HepG2 (cell line): ENCODE results near the gene WWC1. TPM values are rescaled to one million over a fixed set of nuclear protein-coding genes. Genes with fewer than 3 reads are reported as not detected.
A peak's percentile ranks its signal among the peaks of the same experiment; 100 is the strongest.

Experiments used
- ASH2L ChIP-seq: fragments of 300-600, 200-600 bp; sonication (generic); IDR thresholded peaks from 2 replicates; pipeline ENCODE4 v1.7.0; 2017; ENCODE audit warnings: low read depth, mild to moderate bottlenecking, moderate library complexity, mixed read lengths, low read length; ENCODE audit not compliant: insufficient read length
- CENPX ChIP-seq: sonication (generic); formaldehyde crosslinking; IDR thresholded peaks from 2 replicates; pipeline ENCODE4 v1.9.0; 2021; ENCODE audit warnings: mild to moderate bottlenecking, missing genetic modification reagents, moderate library complexity
- DNMT1 ChIP-seq: sonication (generic); formaldehyde crosslinking; IDR thresholded peaks from 2 replicates; pipeline ENCODE4 v1.5.1; 2020; ENCODE audit warnings: mild to moderate bottlenecking, missing genetic modification reagents
- ELF4 ChIP-seq: sonication (generic); formaldehyde crosslinking; IDR thresholded peaks from 2 replicates; pipeline ENCODE4 v1.5.0; 2020; ENCODE audit warnings: missing genetic modification reagents, mild to moderate bottlenecking, moderate library complexity, borderline replicate concordance
- FOSL2 ChIP-seq: sonication (generic); formaldehyde crosslinking; IDR thresholded peaks from 2 replicates; pipeline ENCODE4 v1.4.0; 2020; ENCODE audit warnings: missing genetic modification reagents
- GATA4 ChIP-seq: sonication (generic); IDR thresholded peaks from 2 replicates; pipeline ENCODE4 v1.6.1; 2016; ENCODE audit warnings: antibody characterized with exemption, low read depth, borderline replicate concordance
- HHEX ChIP-seq: IDR thresholded peaks from 2 replicates; pipeline ENCODE4 v1.6.1; 2016; ENCODE audit warnings: control low read depth
- MBNL3 ChIP-seq: fragments of 250-450 bp; sonication (Bioruptor Pico); conservative IDR thresholded peaks from 2 replicates; pipeline ENCODE4 v1.8.0; 2022; ENCODE audit warnings: mild to moderate bottlenecking, inconsistent platforms
- NCOA2 ChIP-seq: sonication (generic); formaldehyde crosslinking; IDR thresholded peaks from 2 replicates; pipeline ENCODE4 v1.8.0; 2022; ENCODE audit warnings: inconsistent platforms
- SOX5 ChIP-seq: IDR thresholded peaks from 2 replicates; pipeline ENCODE4 v1.6.1; 2016; ENCODE audit warnings: borderline replicate concordance
- ZBED4 ChIP-seq: sonication (generic); formaldehyde crosslinking; IDR thresholded peaks from 2 replicates; pipeline ENCODE4 v1.4.0; 2020; ENCODE audit warnings: missing genetic modification reagents, borderline replicate concordance
- ZBTB25 ChIP-seq: IDR thresholded peaks from 2 replicates; pipeline ENCODE4 v1.6.1; 2018; ENCODE audit warnings: missing genetic modification reagents
- ZNF326 ChIP-seq: sonication (generic); formaldehyde crosslinking; IDR thresholded peaks from 2 replicates; pipeline ENCODE4 v1.4.0; 2020; ENCODE audit warnings: missing genetic modification reagents, borderline replicate concordance
- ZNF333 ChIP-seq: sonication (generic); formaldehyde crosslinking; IDR thresholded peaks from 2 replicates; pipeline ENCODE4 v1.4.0; 2020; ENCODE audit warnings: mild to moderate bottlenecking, missing genetic modification reagents, borderline replicate concordance
- polyA plus RNA-seq, 8 experiments: library from polyadenylated mRNA; depleted of rRNA in 3 of 8; stranded (reverse) in 7 of 8; unstranded in 1 of 8; fragments of >200 nt; fragmentation: Illumina TruSeq in 4 of 8; extraction: Trizol in 4 of 8; gene quantifications; 2 replicates each; pipeline versions ENCODE4 v1.2.1 to v1.2.3, GENCODE V29; 2011 to 2016; ENCODE audit warnings: low read depth in 4 of 8, missing spikeins in 1 of 8, mixed read lengths in 1 of 8; ENCODE audit not compliant: insufficient read depth in 1 of 8
- total RNA-seq, 5 experiments: library from RNA; depleted of rRNA; stranded (reverse); fragments of >200 nt; fragmentation: Illumina TruSeq; extraction: Trizol; gene quantifications; 2 replicates each; pipeline ENCODE4 v1.2.3, GENCODE V29; 2016; ENCODE audit warnings: low read depth in 1 of 5
- TF ChIP-seq, protein P1 (sequence below): sonication (generic); formaldehyde crosslinking; IDR thresholded peaks from 2 replicates; pipeline ENCODE4 v1.4.0; 2020; ENCODE audit warnings: missing genetic modification reagents, low read depth, mild to moderate bottlenecking, borderline replicate concordance
- TF ChIP-seq, protein P2 (sequence below): sonication (generic); formaldehyde crosslinking; IDR thresholded peaks from 2 replicates; pipeline ENCODE4 v1.9.0; 2022; ENCODE audit warnings: low read depth, missing genetic modification reagents
- TF ChIP-seq, protein P3 (sequence below): IDR thresholded peaks from 2 replicates; pipeline ENCODE4 v1.6.1; 2016
- TF ChIP-seq, protein P4 (sequence below): sonication (generic); formaldehyde crosslinking; conservative IDR thresholded peaks from 2 replicates; pipeline ENCODE4 v1.8.0; 2022; ENCODE audit warnings: mild to moderate bottlenecking, moderate library complexity, missing genetic modification reagents

The WWC1 gene
- total and polyA plus RNA-seq, 2 of the 13 experiments (the other 11 are each of a cell fraction or from before 2014, with no cell fraction given), result 8.3 to 17.9 TPM

DNA sequence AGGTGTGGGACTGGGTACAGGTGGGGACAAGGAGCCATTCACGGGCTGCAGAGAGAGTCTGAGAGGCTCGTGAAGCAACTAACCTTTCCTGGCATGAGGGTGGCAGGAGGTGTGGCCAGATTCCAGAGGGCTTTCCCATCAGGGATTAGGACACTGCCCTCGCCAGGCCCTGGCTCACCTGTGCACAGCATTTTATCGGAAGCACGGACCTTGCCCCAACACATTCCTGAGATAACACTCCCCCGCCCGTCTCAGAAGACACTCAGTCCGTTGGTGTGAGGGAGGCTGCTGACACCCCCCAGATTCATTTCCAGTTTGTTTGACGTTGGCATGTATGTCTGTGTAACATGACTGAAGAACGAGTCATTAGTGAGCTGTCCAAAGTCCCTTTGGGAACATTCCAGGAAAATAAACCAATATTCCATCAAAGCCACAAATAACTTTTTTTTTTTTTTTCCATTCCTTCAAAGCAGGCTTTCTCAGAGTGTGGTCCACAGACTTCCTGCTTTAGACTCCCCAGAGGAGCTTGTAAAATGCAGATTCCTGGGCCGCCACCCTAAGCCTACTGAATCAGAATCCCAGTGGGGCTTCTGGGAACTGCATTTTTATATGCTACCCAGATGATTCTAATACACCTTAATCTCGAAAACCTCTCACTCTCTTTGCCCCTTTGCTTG is 23.4 kb downstream of the WWC1 start (continued):
- TF ChIP-seq ZBED4 (CRISPR knock-in tag), result no peak
- no peak for TF ChIP-seq ZNF333 (CRISPR knock-in tag)
- TF ChIP-seq ELF4 (CRISPR knock-in tag), result 0 out of 2 replicates have a peak, but pooled peaks have one; percentile 24
- TF ChIP-seq DNMT1 (CRISPR knock-in tag), result no peak
- peak; percentile 68 for TF ChIP-seq ASH2L
- peak; percentile 93 for TF ChIP-seq FOSL2 (CRISPR knock-in tag)
- TF ChIP-seq HHEX (CRISPR knock-in tag), result no peak
- TF ChIP-seq SOX5 (CRISPR knock-in tag), result peak; percentile 66
- TF ChIP-seq, protein P1, sequence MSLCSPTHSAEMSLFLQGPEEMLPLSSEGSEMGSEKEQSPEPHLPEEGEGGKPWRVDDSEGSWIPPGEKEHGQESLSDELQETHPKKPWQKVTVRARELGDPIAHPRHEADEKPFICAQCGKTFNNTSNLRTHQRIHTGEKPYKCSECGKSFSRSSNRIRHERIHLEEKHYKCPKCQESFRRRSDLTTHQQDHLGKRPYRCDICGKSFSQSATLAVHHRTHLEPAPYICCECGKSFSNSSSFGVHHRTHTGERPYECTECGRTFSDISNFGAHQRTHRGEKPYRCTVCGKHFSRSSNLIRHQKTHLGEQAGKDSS (CRISPR knock-in tag), result 0 out of 2 replicates have a peak, but pooled peaks have one; percentile 76
- TF ChIP-seq GATA4, result no peak
- no peak for TF ChIP-seq CENPX
- no peak for TF ChIP-seq ZNF326 (CRISPR knock-in tag)
- TF ChIP-seq, protein P2, sequence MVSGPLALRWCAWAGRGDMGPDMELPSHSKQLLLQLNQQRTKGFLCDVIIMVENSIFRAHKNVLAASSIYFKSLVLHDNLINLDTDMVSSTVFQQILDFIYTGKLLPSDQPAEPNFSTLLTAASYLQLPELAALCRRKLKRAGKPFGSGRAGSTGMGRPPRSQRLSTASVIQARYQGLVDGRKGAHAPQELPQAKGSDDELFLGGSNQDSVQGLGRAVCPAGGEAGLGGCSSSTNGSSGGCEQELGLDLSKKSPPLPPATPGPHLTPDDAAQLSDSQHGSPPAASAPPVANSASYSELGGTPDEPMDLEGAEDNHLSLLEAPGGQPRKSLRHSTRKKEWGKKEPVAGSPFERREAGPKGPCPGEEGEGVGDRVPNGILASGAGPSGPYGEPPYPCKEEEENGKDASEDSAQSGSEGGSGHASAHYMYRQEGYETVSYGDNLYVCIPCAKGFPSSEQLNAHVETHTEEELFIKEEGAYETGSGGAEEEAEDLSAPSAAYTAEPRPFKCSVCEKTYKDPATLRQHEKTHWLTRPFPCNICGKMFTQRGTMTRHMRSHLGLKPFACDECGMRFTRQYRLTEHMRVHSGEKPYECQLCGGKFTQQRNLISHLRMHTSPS (CRISPR knock-in tag), result peak; percentile 75
- peak; percentile 58; the same call in 1 of the 2 replicates for TF ChIP-seq ZBTB25 (CRISPR knock-in tag)
- TF ChIP-seq NCOA2, result peak; percentile 81
- TF ChIP-seq, protein P3, sequence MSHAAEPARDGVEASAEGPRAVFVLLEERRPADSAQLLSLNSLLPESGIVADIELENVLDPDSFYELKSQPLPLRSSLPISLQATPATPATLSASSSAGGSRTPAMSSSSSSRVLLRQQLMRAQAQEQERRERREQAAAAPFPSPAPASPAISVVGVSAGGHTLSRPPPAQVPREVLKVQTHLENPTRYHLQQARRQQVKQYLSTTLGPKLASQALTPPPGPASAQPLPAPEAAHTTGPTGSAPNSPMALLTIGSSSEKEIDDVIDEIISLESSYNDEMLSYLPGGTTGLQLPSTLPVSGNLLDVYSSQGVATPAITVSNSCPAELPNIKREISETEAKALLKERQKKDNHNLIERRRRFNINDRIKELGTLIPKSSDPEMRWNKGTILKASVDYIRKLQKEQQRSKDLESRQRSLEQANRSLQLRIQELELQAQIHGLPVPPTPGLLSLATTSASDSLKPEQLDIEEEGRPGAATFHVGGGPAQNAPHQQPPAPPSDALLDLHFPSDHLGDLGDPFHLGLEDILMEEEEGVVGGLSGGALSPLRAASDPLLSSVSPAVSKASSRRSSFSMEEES, result peak; percentile 53; the same call in 1 of the 2 replicates
- no peak for TF ChIP-seq MBNL3 (CRISPR knock-in tag)
- TF ChIP-seq, protein P4, sequence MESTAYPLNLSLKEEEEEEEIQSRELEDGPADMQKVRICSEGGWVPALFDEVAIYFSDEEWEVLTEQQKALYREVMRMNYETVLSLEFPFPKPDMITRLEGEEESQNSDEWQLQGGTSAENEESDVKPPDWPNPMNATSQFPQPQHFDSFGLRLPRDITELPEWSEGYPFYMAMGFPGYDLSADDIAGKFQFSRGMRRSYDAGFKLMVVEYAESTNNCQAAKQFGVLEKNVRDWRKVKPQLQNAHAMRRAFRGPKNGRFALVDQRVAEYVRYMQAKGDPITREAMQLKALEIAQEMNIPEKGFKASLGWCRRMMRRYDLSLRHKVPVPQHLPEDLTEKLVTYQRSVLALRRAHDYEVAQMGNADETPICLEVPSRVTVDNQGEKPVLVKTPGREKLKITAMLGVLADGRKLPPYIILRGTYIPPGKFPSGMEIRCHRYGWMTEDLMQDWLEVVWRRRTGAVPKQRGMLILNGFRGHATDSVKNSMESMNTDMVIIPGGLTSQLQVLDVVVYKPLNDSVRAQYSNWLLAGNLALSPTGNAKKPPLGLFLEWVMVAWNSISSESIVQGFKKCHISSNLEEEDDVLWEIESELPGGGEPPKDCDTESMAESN (CRISPR knock-in tag), result no peak
